GM19372 (cell line): Measurements from ENCODE around the gene TTC29.
"Not testable (repeated sequence)": the region's sequence is repeated elsewhere in the genome, so short reads cannot be mapped to it uniquely, and the experiment has no call there.

Experiments used
- ATAC-seq: cut with Tn5 transposase; IDR thresholded peaks from one replicate; pipeline ENCODE4 v1.9.1; 2021; ENCODE audit warnings: mild to moderate bottlenecking, low read depth, moderate library complexity; ENCODE audit not compliant: unreplicated experiment

The TTC29 gene

GRCh38 chr4:146883070-146883469 is 62.6 kb downstream of the TTC29 start:
- ATAC-seq, result no peak

GRCh38 chr4:146857298-146857697 is 88.4 kb downstream of the TTC29 start:
- ATAC-seq, result no peak

GRCh38 chr4:146855761-146856160 is 89.9 kb downstream of the TTC29 start:
- ATAC-seq, result no peak

DNA sequence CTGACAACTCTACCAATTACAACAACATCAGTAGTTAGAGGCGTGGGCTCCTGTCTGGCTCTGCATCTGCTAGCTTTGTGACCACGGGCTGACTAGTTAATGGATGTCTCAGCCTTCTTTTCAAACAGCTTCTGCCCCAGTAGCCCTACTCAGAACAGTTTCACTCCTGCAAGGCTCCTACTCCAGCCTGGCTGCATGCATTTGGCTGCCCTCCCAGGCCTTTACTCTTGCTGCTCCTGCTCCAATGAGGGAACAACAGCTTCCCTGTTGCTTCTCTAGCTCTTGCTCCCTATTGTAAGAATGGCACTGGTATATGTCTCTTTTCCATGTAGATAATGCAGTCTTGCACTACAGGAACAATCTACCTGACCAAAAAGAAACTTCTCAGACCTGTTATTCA is 93.3 kb downstream of the TTC29 start:
- ATAC-seq, result no peak

- no peak for ATAC-seq
Observed at GRCh38 chr4:146847345-146847744, 98.3 kb downstream of the TTC29 start.

- no peak for ATAC-seq
Observed at GRCh38 chr4:146846882-146847281, 98.8 kb downstream of the TTC29 start.

- no peak for ATAC-seq
Observed at GRCh38 chr4:146844761-146845160, 100.9 kb downstream of the TTC29 start.

DNA sequence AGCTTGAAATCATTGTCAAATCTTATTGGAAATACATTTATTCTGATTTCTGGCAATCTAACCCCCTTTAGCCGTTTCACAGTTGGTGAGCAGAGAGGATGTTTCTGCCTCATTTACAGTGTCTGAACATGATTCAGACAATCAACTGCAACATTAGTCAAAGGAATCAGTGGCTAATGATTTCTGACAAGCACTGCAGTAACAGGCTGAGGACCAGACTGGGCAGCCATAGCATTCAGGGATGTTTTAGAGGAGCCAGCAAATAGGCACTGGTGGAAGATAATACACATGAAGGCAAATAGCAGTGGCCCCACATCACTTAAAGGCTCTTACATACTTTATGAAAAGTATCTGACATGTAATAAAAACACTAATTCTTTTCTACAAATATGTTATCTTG is 102.8 kb downstream of the TTC29 start:
- no peak for ATAC-seq

DNA sequence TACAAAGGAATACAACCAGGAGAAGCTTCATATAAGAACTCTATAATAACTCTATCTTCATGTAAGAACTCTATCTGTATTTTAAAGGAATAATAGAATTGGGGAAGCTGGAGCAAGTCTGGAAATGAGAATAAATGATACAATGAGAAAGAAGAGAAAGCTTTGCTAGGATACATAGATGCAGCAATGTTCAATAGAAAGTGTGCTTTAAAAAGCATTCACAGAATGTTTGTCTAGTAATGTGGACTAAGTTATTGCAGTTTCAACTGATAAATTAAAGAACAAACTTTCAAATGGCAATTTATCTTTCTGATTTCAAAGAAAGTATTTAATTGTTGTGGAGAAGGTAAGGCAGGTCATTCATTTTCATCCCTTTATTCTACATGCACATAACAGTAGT is 104.9 kb downstream of the TTC29 start:
- ATAC-seq, result no peak

DNA sequence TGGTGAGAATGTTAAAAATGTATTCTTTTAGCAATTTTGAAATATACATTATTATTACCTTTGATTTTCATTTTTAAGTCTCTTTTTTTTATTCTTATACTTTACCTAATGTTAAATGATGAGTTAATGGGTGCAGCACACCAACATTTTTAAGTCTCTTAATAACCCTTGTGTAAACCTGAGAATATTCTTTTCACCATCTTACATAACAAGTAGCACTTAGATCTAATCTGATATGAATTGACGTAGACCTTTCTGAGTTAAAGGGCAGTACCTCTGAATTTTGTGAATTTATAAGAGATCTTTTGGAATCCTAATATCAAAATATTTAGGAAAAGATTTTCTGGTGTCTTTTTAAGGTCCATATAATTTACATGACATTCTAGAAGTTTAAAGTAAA is 110.6 kb downstream of the TTC29 start:
- no peak for ATAC-seq

DNA sequence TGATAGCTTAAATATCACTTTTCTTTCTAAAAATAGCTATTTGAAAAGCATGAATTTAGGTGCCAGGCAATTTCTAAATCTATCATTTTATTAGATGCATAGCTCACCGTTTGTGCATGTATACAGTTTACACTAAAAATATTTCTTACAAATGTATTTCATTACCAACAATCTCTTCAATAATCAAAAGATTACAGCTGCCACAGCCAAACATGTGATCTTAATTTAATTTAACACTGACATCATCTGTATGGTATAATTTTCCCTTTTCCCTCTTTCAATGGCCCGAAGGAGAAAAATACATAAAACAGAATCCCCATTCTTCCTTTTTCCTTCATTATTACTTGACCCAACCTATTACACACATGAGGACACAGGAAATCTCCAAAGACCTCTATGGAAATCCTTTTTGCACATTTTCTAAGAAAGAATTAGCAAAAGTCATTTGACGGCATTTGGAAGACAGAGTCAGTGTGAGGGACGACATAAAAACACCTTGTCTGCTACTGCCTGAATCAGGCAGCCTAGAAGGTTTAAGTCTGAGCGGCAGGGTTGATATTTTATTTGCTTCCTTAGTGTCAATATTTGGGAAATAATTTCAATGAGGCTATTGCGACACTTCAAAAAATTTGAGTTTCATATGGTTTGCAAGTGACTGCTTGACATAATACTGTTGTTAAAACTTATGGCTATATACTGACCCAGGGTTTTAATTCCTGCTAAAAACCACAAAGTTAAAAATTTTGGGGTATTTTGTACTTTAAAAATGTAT is 111.2 kb downstream of the TTC29 start:
- ATAC-seq, result no peak

DNA sequence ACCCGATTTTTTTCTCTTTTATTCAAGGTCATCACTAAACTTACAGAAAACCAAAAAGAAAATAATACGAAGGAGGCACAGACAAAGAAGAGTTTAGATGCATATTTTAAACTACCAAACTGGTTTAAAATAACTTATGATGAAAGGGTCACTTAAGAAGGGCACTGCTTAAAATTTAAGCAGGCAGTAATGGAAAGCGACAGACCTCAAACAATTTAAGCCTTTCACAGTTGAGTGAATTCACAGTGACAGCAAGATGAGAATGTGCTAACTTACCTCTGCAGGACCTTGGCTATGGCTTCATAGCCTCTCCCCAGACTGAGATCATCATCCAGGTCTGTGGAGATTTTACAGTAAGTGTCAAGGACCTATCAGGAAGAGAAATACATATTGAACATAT is 112.1 kb downstream of the TTC29 start:
- no peak for ATAC-seq

DNA sequence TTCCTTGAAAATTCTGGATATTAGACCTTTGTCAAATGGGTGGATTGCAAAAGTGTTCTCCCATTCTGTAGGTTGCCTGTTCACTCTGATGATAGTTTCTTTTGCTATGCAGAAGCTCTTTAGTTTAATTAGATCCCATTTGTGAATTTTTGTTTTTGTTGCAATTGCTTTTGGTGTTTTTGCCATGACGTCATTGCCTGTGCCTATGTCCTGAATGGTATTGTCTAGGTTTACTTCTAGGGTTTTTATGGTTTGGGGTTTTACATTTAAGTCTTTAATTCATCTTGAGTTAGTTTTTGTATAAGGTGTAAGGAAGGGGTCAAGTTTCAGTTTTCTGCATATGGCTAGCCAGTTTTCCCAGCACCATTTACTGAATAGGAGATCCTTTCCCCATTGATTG is 122.7 kb downstream of the TTC29 start:
- not testable (repeated sequence) for ATAC-seq

- no peak for ATAC-seq
Observed at GRCh38 chr4:146814750-146815149, 130.9 kb downstream of the TTC29 start.

DNA sequence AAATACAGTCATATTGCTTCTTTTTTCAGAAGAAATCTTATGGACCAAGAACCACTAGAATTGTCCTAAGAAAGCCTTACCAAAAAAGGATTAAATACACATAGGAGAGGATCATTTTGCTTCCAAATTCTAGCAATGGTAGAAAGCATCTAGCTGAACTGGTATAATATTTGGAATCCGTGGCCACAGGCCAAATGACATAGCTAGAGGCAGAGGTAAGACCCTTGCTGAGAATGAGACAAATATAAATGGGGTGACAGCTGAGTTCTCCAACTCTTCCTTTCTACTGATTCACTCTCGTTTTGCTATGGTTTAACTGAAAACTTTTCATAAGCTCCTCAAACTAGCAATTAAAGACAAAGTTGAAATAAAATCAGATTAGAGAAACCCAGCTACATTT is 150.0 kb downstream of the TTC29 start:
- ATAC-seq, result no peak

DNA sequence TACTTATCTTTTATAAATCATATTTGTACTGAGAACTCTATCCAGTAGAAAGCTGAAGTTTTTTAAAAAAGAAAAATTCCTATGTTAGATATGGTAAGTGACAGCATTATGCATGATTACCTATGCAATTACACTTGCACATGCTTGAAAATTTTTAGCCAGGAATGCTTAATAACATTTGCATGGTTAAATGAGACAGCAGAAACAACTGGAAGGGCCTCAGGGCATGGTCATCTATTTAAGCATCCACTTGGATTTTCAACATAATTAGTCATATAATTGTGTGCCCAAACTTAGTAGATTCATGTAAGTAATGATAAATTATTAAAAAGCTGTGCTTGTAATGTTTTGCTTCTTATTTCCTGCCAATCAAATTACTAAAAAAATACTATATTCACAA is 151.9 kb downstream of the TTC29 start:
- ATAC-seq, result no peak

DNA sequence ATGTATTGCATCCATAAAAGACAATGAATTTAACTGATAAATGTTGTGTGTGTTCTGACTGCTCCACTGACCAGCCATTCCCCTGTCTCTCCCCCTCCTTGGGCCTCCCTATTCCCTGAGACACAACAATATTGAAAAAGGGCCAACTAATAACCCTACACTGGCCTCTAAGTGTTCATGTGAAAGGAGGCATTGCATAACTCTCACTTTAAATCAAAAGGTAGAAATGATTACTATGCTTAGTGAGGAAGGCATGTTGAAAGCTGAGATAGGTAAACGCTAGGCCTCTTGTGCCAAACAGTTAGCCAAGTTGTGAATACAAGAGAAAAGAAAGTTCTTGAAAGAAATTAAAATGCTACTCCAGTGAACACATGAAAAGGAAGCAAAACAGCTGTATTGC is 154.2 kb downstream of the TTC29 start:
- ATAC-seq, result no peak

- ATAC-seq, result no peak
Observed at GRCh38 chr4:146790515-146790914, 155.1 kb downstream of the TTC29 start.

DNA sequence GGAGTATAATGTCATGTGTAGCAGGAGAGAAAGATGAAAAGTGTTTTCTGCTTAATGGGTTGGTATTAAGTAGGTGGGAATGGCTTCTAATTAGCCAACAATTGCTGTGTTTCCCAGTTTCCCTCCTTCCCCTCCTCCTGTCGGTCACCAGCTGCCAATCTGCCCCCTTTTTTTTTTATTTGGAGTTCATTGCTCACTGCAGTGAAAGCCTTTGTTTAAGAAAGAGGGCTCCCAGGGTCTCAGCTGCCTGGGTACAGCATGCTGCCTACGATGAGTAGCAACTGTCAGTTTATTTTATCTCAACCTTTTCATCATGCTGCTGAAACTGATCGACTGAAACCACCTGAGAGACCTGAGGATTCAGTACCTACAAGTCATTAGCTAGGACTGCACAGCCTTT is 157.9 kb downstream of the TTC29 start:
- ATAC-seq, result no peak

- ATAC-seq, result no peak
Observed at GRCh38 chr4:146776691-146777090, 169.0 kb downstream of the TTC29 start.

- no peak for ATAC-seq
Observed at GRCh38 chr4:146763560-146763959, 182.1 kb downstream of the TTC29 start.

GRCh38 chr4:146762016-146762415 is 183.6 kb downstream of the TTC29 start:
- ATAC-seq, result no peak

DNA sequence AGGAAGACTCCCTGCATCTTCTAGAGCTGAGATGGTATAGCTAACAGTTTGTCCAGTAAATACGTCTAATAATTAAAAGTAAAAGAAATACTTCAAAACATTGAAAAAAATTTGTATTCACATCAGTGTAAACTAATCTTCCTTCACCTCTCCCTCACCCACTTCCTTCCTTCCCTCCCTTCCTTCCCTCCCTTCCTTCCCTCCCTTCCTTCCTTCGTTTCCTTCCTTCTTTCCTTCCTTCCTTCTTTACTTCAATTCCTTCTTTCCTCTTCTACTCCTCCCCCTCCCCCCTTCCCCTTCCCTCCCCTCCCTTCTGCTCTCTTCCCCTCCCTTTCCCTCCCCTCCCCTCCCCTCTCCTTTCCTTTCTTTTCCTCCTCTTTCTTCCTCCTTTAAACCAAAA is 203.2 kb downstream of the TTC29 start:
- no peak for ATAC-seq
